Progenitor cell of endocrine pancreas (in vitro differentiated cells): ENCODE results near the gene CA10. TPM values are rescaled to one million over a fixed set of nuclear protein-coding genes. Genes with fewer than 3 reads are reported as not detected.

Experiments used
- DNase-seq: peaks from one replicate; pipeline ENCODE4 v3.0.0; 2021; ENCODE audit warnings: low spot score; ENCODE audit not compliant: unreplicated experiment
- H3K27ac Mint-ChIP-seq: 2 replicates; pipeline ENCODE4 v1.8.0; 2021; ENCODE audit warnings: mild to moderate bottlenecking, moderate library complexity, mixed read lengths
- H3K27me3 Mint-ChIP-seq: 2 replicates; pipeline ENCODE4 v1.8.0; 2021; ENCODE audit warnings: mixed read lengths
- H3K36me3 Mint-ChIP-seq: 2 replicates; pipeline ENCODE4 v1.8.0; 2022; ENCODE audit warnings: mixed read lengths; ENCODE audit not compliant: insufficient read depth
- H3K4me1 Mint-ChIP-seq: 2 replicates; pipeline ENCODE4 v1.8.0; 2021; ENCODE audit warnings: low read depth, mixed read lengths
- H3K4me3 Mint-ChIP-seq: 2 replicates; pipeline ENCODE4 v1.8.0; 2021; ENCODE audit warnings: low read depth, mild to moderate bottlenecking, moderate library complexity, mixed read lengths
- H3K9me3 Mint-ChIP-seq: 2 replicates; pipeline ENCODE4 v1.8.0; 2021; ENCODE audit warnings: low read depth, mixed read lengths
- total RNA-seq: library from RNA; stranded (reverse); gene quantifications from 2 replicates; pipeline ENCODE4 v1.2.1, GENCODE V29; 2021
- TF ChIP-seq, protein P1 (sequence below): fragments of 200-600 bp; sonication (generic); IDR thresholded peaks from one replicate; pipeline ENCODE4 v1.5.0; 2021; ENCODE audit warnings: antibody characterized with exemption, mild to moderate bottlenecking; ENCODE audit not compliant: unreplicated experiment

CA10 gene
- total RNA-seq, 1 donor from 2014 or later: 0.53 TPM

- Mint-ChIP-seq H3K4me1 (no peaks in the 10 kb centered on the region), H3K36me3 (no peaks in the 10 kb centered on the region), H3K9me3 (peaks cover 7% of the 10 kb centered on the region), H3K27me3 (no peaks in the 10 kb centered on the region), H3K27ac (no peak overlapping the region), H3K4me3 (no peak overlapping the region)
- TF ChIP-seq, protein P1, sequence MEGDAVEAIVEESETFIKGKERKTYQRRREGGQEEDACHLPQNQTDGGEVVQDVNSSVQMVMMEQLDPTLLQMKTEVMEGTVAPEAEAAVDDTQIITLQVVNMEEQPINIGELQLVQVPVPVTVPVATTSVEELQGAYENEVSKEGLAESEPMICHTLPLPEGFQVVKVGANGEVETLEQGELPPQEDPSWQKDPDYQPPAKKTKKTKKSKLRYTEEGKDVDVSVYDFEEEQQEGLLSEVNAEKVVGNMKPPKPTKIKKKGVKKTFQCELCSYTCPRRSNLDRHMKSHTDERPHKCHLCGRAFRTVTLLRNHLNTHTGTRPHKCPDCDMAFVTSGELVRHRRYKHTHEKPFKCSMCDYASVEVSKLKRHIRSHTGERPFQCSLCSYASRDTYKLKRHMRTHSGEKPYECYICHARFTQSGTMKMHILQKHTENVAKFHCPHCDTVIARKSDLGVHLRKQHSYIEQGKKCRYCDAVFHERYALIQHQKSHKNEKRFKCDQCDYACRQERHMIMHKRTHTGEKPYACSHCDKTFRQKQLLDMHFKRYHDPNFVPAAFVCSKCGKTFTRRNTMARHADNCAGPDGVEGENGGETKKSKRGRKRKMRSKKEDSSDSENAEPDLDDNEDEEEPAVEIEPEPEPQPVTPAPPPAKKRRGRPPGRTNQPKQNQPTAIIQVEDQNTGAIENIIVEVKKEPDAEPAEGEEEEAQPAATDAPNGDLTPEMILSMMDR: no peak
- no peak for DNase-seq
These were observed 38.0 kb downstream of the CA10 start for GRCh38 chr17:52120465-52120864.

- Mint-ChIP-seq H3K36me3 (no peaks in the 10 kb centered on the region), H3K27ac (no peak overlapping the region), H3K4me1 (no peaks in the 10 kb centered on the region), H3K4me3 (no peak overlapping the region), H3K27me3 (no peaks in the 10 kb centered on the region), H3K9me3 (no peaks in the 10 kb centered on the region)
- no peak for DNase-seq
- TF ChIP-seq, protein P1: no peak
These were observed 47.5 kb downstream of the CA10 start for GRCh38 chr17:52110923-52111581.

DNA sequence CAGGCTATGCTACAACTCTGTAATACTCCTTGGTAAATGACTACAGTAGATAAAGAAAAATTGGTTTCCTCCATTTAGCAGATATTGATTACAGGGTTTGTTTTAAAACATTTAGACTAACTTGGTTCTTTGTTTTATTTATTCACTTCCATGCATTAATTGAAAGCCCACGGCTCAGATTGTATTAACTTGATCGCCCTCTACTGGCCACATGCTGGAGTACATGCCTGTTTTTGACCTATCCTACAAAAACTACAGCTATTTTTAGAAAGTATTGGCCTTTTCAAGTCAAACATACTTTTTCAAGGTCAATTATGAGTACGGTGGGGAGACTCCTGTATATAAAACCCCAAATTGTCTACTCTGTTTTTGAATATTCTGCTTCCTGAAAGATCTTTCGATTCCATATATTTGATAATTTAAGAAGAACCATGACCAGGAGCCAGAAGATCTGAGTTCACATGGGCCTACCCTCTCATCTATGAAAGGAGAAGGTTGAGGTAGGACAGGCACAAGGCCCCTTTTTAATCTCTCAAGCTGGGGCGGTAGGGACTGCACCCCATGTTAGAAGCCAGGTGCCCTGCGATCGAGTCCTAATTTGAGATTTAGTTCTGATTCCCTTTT, 51.8 kb downstream of the CA10 start:
- peak; percentile 21 for DNase-seq
- Mint-ChIP-seq H3K36me3 (no peaks in the 10 kb centered on the region), H3K4me3 (no peak overlapping the region), H3K27ac (no peak overlapping the region), H3K27me3 (no peaks in the 10 kb centered on the region), H3K4me1 (no peaks in the 10 kb centered on the region), H3K9me3 (no peaks in the 10 kb centered on the region)
- TF ChIP-seq, protein P1: peak; percentile 94

DNA sequence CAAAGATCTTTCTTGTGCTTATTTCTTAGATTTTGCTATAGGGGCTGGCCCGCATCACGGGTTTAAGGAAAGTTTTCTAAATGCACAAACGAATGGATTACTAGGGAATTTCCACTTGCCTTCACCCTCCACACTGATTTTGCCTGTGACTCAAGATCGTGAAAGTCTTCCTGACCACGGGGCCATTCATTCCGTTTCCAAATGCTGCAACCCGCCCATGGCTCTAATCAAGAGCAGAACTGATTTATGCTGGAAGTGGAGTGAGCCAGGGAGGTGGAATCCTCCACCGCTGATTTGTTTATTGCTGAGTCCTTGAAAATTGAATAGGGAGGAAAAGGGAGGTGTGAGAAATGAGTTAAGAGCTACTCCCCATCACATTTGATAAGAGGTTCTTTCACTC, 52.4 kb downstream of the CA10 start:
- H3K9me3 Mint-ChIP-seq: no peaks in the 10 kb centered on the region

GRCh38 chr17:52105591-52105990, 52.9 kb downstream of the CA10 start:
- no peak for DNase-seq
- no peaks in the 10 kb centered on the region for H3K27me3 Mint-ChIP-seq
- no peak overlapping the region for H3K4me3 Mint-ChIP-seq
- no peaks in the 10 kb centered on the region for H3K9me3 Mint-ChIP-seq
- H3K36me3 Mint-ChIP-seq: no peaks in the 10 kb centered on the region
- H3K4me1 Mint-ChIP-seq: no peaks in the 10 kb centered on the region
- no peak overlapping the region for H3K27ac Mint-ChIP-seq
- TF ChIP-seq, protein P1: no peak

More for the DNA sequence above, 52.4 kb downstream of the CA10 start:
- no peak for DNase-seq
- H3K36me3 Mint-ChIP-seq: no peaks in the 10 kb centered on the region
- H3K4me3 Mint-ChIP-seq: no peak overlapping the region
- no peaks in the 10 kb centered on the region for H3K27me3 Mint-ChIP-seq
- H3K27ac Mint-ChIP-seq: no peak overlapping the region
- TF ChIP-seq, protein P1: no peak
- H3K4me1 Mint-ChIP-seq: no peaks in the 10 kb centered on the region
